IMR-90 (cell line): ENCODE data around the gene PRR18.

Experiments used
- CEBPB ChIP-seq: IDR thresholded peaks from 2 replicates; pipeline ENCODE4 v1.6.1; 2012; ENCODE audit warnings: low read depth, low read length, improper control_type of control experiment
- MXI1 ChIP-seq: IDR thresholded peaks from 2 replicates; pipeline ENCODE4 v1.6.1; 2012; ENCODE audit warnings: low read depth, mild to moderate bottlenecking, low read length, moderate library complexity, borderline replicate concordance
- POLR2A ChIP-seq: IDR thresholded peaks from 2 replicates; pipeline ENCODE4 v1.6.1; 2012; ENCODE audit warnings: mild to moderate bottlenecking, low read depth, low read length
- RAD21 ChIP-seq: IDR thresholded peaks from 2 replicates; pipeline ENCODE4 v1.6.1; 2012; ENCODE audit warnings: low read length, improper control_type of control experiment
- RCOR1 ChIP-seq: IDR thresholded peaks from 2 replicates; pipeline ENCODE4 v1.6.1; 2012; ENCODE audit warnings: mild to moderate bottlenecking, low read length, improper control_type of control experiment; ENCODE audit not compliant: insufficient replicate concordance
- RFX5 ChIP-seq: IDR thresholded peaks from 2 replicates; pipeline ENCODE4 v1.8.0; 2012; ENCODE audit warnings: low read depth, mild to moderate bottlenecking, low read length, moderate library complexity
- TF ChIP-seq, protein P1 (sequence below): conservative IDR thresholded peaks from 2 replicates; pipeline ENCODE4 v1.5.1; 2012; ENCODE audit warnings: mild to moderate bottlenecking, low read depth, low read length, improper control_type of control experiment
- TF ChIP-seq, protein P2 (sequence below): fragments of 150-350 bp; IDR thresholded peaks from 2 replicates; pipeline ENCODE4 v1.6.1; 2016; ENCODE audit warnings: low read depth, mild to moderate bottlenecking, low read length, moderate library complexity, borderline replicate concordance

DNA sequence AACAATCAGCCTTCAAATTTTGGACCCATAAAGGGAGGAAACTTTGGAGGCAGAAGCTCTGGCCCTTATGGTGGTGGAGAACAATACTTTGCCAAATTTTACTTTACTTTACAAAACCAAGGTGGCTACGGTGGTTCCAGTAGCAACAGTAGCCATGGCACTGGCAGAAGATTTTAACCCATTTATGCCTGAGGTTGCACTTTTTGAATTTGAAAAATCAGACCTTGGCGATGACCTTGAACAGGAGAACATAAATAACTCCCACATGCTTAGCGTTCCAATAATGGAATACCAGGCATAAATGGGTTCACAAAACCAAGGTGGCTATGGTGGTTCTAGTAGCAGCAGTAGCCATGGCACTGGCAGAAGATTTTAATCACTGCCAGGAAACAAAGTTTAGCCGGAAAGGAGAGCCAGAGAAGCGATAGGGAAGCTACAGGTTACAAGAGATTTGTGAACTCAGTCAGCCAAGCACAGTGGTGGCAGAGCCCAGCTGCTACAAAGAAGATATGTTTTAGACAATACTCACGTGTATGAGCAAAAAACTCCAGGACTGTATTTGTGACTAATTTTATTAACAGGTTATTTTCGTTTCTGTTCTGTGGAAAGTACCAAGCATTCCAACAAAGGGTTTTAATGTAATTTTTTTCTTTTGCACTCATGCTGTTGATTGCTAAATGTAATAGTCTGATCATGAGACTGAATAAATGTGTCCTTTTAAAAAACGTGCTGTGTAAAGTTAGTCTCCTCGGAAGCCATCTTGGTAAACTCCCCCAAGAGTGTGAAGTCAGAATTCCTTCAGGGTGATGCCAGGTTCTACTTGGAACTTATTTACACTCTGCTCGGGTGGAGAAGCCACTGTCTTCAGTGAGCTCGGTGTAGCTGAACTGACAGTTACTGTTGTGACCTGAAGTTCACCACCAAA, 27.4 kb upstream of the PRR18 start:
- TF ChIP-seq, protein P1, sequence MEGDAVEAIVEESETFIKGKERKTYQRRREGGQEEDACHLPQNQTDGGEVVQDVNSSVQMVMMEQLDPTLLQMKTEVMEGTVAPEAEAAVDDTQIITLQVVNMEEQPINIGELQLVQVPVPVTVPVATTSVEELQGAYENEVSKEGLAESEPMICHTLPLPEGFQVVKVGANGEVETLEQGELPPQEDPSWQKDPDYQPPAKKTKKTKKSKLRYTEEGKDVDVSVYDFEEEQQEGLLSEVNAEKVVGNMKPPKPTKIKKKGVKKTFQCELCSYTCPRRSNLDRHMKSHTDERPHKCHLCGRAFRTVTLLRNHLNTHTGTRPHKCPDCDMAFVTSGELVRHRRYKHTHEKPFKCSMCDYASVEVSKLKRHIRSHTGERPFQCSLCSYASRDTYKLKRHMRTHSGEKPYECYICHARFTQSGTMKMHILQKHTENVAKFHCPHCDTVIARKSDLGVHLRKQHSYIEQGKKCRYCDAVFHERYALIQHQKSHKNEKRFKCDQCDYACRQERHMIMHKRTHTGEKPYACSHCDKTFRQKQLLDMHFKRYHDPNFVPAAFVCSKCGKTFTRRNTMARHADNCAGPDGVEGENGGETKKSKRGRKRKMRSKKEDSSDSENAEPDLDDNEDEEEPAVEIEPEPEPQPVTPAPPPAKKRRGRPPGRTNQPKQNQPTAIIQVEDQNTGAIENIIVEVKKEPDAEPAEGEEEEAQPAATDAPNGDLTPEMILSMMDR: no peak
- TF ChIP-seq RAD21 (no peak), POLR2A (no peak), MXI1 (no peak), RCOR1 (no peak), CEBPB (no peak), RFX5 (no peak)
- TF ChIP-seq, protein P2, sequence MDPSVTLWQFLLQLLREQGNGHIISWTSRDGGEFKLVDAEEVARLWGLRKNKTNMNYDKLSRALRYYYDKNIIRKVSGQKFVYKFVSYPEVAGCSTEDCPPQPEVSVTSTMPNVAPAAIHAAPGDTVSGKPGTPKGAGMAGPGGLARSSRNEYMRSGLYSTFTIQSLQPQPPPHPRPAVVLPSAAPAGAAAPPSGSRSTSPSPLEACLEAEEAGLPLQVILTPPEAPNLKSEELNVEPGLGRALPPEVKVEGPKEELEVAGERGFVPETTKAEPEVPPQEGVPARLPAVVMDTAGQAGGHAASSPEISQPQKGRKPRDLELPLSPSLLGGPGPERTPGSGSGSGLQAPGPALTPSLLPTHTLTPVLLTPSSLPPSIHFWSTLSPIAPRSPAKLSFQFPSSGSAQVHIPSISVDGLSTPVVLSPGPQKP: no peak
